Islet precursor cell (in vitro differentiated cells): ENCODE measurements around the gene ACTR5.
"Not testable (repeated sequence)": the region's sequence is repeated elsewhere in the genome, so short reads cannot be mapped to it uniquely, and the experiment has no call there.

Experiments
- DNase-seq: peaks from one replicate; pipeline ENCODE4 v3.0.0-alpha.2; 2018

Gene ACTR5

DNA sequence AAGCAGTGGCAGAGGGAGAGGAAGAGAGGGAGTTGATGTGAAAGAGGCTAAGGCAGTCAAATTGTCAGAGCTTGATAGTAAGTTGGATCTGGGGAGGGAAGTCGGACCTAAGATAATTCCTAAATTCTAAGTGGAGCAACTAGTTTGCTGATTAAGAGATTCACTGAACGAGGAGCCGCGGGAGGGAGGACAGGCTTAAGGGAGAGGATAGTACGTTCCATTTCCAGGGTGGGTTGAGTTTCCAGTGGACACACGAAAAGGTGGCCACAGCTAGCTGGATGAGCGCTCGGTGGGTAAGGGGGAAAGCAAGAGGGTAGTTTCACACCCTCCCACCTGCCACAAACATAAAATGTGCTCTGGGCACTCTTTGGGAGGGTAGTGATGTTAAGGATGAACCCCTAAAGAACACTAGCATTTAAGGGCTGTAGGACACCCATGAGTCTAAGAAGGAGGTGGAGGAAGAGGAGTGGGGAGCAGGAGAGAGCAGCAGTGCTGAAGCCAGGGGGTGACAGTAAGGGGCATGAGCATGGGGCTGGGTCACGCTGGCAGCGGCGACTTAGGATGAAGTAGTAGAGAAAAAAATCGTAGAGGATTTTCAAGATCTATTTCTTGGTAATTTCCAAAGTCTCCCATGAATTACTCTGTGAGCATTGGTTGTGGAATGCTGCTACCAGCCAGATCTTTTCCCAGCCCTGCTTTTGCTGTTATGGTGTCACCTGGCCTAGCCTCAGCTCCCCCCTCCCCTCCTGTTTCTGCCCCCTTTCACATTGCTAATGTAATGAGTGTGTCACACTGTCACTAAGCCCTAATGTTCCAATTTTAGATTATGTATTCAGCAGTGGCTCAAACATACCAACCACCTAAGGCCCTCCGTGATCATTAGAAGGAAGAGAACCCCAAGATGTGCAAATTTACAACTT, 21.4 kb downstream of the ACTR5 start:
- DNase-seq, result no peak

DNA sequence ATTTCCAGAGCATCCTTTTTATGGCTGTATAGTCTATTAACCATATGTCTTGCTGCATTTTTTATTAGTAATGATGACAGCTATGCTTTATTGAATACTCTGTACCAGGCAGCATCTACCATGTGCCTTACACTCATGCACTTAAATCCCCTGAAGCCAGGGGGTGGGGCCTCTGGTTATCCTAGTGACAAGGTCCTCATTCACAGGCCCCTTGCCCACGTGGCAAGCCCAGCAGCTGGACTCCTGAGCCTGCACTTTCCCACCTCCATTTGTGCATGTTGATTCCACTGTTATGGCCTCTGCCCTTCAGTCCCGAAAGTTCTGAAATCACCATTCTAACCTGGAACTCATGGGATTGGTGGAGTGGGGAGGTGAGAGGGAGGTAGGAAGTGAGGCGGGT, 22.3 kb downstream of the ACTR5 start:
- no peak for DNase-seq

DNA sequence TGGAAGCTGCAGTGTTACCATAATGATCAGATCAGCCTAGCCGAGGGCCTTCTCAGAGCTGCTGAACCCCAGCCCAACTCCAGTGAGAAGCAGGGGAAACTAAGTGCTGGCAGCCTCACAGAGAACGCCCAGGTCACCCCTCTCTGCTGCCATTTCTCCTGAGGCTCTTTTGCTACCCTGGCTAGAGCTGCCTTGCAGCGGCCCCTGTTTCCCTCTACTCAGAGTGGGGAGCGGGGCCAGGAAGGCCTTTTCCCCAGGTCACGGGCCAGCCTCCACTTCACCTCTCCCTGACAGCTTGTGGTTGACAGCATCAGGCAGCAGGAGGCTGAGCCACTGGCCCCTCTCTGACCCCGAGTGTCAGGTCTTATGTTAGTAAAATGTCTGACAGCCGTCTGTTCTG, 22.7 kb downstream of the ACTR5 start:
- no peak for DNase-seq

DNA sequence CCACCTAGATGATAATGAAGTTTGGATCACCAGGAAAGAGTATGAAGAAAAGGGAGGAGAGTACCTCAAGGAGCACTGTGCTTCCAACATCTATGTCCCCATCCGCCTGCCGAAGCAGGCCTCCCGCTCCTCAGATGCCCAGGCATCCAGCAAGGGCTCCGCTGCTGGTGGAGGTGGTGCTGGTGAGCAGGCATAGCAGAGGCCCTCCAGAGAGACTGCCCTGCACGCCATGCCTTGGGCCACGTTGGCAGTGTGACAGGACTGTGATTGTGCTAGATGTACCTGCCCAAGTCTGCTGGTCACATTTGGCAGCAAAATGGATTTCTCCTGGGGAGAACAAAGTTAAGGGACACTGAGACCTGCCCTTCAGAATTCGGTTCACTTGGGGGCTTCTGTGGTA, 23.4 kb downstream of the ACTR5 start:
- DNase-seq, result no peak

DNA sequence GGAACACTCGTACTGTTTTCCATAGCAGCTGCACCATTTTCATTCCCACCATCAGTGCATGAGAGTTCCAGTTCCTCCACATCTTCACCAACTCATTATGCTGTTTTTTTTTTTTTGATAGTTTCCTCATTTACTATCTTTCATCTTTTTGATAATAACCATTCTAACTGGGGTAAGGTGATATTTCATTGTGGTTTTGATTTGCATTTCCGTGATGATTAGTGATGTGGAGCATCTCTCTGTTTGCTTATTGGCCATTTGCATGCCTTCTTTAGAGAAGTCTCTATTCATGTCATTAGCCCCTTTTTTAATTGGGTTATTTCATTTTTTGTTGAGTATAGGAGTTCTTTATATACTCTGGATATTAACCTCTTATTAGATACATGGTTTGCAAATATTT, 25.9 kb downstream of the ACTR5 start:
- no peak for DNase-seq

DNA sequence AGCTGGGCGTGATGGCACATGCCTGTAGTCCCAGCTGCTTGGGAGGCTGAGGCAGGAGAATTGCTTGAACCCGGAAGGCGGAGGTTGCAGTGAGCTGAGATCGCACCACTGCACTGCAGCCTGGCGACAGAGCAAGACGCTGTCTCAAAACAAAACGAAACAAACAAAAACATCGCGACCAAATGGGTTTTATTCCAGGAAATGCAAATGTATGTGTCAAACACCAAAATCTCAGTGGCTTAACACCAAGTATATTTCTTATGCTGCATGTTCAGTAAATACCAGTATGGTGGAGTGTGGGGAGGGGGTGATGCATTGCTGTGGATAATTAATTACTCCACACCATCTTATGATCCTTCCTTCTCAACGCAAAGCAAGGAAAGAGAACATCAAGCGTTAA, 28.1 kb downstream of the ACTR5 start:
- no peak for DNase-seq

DNA sequence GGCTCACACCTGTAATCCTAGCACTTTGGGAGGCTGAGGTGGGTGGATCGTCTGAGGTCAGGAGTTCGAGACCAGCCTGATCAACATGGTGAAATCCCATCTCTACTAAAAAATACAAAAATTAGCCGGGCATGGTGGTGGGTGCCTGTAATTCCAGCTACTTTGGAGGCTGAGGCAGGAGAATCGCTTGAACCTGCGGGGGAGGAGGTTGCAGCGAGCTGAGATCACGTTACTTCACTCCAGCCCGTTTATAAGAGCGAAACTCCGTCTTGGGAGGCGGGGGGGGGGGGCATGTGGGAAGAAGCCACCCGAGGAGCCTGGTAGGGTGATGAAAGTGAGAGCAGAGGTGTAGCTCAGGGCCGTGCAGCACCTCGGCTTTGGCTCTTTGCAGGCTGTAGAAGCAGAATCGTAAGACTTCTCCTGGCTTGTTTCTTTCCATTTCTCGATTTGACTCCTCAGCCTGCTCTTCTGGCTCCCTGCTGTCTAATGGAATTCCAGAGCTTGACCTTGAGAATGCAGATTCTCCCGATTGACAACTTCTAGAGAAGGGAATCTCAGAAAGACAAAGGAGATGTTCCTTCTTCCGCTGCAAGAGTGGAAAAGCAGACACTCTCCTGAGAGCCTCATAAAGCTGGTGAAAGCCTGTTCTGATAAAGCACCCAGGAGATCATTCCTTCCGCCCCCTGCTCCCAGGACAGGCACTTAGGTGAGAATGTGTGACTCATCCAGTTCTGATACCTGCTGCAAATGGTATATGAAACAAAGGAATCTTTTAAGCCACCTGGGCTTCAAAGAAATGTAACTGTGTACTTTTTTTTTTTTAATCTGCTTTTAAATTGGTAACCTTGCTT, 31.2 kb downstream of the ACTR5 start:
- DNase-seq, result peak; percentile 97

DNA sequence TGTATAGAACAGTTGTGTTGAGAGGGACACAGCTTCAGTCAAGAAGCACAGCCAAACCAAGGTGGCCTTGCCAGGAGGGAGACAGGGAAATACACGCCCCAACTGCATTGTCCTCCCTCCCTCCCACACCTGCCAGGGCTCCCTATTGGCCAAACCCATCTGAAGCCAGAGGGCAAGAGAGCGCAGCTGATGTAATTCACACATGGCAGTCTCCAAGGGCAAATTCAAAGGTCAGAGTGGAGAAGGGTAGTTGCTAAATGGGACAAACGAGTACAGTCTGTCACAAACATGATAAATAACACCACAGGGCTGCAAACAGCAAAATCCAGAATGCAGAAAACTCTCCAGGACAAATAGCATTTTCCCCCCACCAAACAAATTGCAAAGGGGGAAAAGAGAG, 34.0 kb downstream of the ACTR5 start:
- DNase-seq, result no peak

DNA sequence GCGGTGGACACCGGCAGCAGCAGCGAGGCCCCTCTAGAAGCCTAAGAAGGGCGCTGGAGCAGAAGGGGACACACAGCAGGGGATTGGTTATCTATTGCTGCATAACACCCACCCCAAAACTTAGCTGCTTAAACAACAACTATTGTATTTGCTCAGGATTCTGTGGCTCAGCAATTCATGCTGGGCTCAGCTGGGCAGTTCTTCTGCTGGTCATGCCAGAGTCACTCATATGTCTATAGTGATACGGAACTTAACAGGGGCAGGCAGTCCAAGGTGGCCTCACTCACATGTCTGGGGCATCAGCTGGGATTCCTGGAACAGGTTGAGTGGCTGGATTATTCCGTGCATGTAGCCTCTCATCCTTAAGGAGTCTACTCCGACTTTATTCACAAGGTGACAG, 39.6 kb downstream of the ACTR5 start:
- DNase-seq, result no peak

DNA sequence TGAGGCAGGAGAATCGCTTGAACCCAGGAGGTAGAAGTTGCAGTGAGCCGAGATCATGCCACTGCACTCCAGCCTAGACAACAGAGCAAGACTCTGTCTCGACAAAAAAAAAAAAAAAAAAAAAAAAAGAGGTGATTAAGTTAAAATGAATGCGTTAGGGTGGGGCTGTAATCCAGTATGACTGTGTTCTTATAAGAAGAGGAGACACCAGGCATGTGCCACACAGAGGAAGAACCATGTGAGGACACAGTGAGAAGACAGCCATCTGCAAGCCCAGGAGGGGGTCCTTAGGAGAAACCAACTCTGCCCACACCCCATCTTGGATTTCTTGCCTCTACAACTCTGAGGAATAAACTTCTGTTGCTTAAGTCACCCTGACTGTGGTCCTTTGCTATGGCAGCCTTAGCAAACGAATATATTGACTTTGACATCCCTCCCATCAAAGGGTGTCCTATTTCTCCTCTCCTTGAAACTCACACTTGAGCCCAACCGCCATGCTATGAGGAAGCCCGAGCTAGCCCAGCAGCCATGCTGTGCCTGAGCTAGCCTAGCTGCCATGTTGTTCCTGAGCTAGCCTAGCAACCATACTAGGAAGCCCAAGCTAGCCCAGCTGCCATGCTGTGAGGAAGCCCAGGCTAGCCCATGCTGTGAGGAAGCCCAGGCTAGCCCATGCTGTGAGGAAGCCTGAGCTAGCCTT, 41.4 kb downstream of the ACTR5 start:
- no peak for DNase-seq

DNA sequence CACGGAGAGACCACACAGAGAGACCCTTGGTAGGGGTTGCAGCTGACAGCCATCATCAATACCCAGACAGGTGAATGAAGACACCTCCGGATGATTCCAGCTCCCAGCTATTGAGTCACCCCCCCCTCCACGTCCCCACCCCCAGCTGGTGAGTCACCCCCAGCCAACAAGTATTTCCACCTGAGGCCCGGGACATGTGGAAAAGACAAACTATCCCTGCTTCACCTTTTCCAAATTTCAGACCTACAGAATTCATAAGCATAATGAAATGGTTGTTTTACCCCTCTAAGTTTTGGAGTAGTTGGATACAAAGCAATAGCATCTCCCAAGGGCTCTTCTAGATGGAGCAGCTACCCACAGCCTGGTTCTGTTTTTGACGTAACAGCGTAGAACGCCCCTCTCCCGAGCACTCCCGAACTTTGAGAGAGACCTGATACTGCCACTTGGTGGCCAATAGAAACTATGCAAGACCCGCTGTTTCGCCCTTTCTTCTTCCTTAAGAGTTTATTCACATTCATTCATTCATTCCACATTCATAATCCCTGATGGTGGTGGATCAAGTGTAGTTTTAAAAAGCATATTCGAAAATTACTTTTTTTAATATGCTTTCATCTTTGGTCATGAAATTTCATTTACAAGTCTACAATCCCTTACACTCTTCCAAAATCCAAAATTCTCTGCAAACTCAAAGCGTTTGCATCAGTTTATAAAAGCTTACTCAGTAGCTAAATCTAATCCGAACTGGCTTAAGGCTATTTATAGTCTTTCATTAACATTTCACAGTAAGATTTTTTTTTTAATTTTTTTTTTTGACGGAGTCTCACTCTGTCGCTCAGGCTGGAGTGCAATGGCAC, 42.2 kb downstream of the ACTR5 start:
- peak; percentile 73 for DNase-seq

DNA sequence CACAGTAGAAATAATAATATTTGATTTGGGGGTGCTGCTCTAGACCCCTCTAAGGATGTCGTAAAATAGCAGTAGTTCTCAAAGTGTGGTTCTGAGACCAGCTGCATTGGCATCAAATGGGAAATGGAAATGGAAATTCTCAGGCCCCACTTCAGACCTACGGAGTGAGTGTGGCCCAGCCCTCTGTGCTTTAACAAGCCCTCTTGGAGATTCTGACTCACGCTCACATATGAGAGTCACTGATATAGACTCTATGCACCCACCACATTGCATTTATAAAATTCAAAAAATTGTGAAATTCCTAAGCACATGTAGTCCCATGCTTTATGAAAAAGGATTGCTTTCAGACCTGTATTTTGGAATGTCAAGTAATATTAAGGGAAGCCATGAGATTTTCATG, 43.0 kb downstream of the ACTR5 start:
- DNase-seq, result no peak

DNA sequence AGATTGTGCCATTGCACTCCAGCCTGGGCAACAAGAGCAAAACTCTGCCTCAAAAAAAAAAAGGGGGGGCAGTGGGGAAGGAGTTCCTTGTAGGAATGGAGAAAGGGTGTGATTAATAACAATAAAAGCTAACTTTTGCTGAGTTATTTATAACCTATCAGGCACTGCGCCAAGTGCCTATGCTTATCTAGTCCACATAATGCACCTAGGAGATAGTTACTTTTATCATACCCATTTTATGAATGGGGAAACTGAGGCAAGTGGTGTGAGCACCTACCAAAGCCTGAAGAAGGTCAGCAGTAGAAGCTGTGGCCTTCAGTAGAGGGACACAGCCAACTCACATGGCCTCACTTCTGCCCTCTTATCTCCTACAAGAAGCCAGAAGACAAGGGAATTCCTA, 43.7 kb downstream of the ACTR5 start:
- DNase-seq, result no peak

DNA sequence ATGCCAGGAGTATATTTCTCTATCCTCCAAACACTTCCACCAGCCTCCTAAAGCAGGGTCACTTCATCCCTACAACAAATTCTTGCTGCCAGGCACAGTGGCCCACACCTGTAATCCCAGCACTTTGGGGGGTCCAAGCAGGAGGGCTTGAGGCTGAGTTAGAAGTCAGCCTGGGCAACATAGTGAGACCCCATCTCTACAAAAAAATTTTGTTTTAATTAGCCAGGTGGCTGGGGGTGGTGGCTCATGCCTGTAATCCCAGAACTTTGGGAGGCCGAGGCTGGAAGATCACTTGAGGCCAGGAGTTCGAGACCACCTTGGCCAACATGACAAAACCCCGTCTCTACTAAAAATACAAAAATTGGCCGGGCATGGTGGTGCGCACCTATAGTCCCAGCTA, 45.8 kb downstream of the ACTR5 start:
- not testable (repeated sequence) for DNase-seq

DNA sequence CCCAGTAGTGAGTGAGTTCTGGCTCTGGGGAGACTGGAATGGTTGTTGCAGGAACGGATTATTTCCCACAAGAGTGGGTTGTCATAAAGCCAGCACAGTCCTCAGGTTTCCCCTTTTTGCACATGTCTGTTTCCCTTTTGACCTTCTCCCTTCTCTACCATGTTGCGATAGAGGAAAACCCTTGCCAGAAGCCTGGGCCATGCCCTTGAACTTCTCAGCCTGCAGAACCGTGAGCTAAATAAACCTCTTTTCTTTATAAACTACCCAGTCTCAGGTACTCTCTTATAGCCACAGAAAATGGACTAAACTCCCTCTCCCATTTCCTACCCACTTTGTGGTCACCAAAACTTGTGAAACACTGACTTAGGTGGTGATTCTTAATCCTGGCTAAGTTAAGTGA, 50.0 kb downstream of the ACTR5 start:
- no peak for DNase-seq

DNA sequence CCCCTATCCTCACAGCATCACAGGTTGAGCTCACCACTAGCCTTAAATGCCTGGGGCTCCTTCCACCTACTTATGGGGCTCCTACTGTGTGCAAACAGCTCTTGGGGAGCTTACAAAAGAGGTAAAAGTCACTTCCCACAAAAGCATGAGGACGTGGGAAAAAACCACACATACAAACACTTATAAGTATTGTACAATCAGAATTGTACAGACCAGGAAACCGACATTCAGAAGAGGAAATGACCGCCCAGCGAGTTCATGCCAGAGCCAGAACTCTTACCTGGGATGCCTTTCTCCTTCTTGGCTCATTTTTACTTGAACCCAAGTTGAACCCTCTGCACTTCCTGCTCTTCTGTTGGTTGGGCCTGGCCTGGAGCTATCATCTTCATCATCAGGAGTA, 50.9 kb downstream of the ACTR5 start:
- DNase-seq, result no peak

DNA sequence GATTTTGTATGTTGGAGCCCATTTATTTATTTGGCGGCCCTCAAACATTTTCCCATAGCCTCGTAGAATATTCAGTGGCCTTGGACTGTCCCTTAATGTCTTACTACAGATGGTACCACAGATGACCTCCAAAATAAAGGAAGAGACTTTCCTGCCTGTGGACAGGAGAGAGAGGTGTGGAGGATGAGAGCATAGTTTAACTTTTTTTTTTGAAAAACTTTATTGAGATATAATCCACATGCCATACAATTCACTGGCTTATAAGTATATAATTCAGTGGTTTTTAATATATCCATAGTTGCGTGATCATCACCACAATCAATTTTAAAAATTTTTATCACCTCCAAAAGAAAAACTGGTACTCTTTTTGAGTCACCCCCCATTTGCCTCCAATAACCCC, 52.6 kb downstream of the ACTR5 start:
- no peak for DNase-seq

DNA sequence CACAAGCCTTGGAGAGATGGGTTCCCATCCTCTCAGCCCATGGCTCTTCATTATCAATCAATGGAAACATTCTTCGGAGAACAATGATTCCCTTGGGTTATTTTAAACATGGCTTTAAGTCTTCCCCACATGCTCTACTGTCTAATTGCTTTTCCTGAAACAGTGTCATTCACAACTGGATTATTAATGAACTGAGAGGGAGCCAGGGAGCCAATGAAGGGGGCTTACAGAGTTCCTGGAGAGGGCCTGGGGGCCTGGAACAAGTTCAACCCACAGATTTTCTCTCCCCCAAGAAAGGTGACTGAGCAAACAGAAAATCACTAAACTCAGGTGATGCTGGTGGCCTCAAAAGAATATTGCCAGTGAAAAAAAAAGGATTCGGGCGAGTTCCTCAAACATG, 56.0 kb downstream of the ACTR5 start:
- DNase-seq, result no peak

DNA sequence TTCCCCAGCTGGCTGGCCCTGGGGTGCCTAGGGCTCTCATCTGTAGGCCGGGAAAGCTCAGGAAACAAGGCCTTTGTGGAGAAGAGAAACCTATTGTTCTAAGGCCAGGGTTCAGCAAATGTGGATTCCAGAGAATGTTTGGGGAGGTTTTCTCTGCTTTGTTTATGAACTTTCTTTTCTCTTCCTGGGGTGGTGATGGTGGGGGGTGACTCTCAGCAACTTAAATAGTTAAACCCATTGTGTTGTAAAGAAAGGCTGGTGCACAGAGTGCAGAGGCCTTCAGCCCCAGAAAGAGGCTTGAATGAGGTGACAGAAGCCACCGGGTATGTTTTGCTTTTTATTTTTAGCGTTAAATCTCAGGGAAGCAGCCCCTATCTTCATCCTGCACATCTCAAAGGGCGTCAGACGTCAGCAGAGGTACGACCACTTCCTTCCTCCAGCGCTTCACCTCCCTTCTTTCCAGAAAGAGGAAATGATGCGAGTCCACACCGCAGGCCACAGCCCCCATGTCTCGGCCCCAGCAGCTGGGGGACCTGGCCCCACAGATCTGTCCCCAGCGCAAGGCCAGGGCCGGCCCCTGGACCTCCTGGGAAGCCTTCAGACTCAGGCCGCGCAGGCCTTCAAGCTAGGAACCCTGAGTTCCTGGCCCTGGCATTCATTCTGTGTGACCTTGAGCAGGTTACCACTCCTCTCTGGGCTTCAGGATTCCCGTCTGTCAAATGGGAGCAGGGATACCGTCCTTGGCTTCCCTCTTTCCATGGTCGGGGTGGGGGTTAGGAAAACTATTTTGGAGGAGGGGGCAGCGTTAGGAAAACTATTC, 56.6 kb downstream of the ACTR5 start:
- no peak for DNase-seq

DNA sequence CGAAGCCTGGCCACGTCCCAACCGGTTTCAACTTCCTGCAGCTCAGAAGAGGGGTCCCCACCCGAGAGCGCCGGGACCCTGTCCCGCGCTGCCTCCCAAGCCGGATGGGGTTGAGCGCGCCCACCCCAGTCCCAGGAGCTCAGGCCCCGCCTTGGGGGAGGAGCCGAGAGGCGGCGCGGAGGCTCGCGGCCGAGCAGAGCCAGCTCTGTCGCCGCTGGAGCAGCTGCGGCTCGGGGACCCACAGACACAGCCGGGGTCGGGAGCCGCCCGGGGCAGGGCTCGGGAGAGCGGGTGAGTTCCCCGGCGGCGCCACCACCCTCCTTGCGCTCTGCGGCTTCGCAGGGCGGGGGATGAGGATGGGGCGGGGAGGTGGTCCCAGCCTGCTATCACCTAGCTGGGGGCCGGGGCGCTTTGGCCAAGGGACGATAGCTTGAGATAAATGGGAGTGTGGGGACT, 57.3 kb downstream of the ACTR5 start, which contains the start of gene PPP1R16B:
PPP1R16B (plus strand) TSS at position 196 of the 456 bp plus-strand sequence. CDS start 30,229 bp downstream, outside the sequence.
- DNase-seq, result peak; percentile 77
